Activated CD8-positive, alpha-beta memory T cell treated with anti-CD3 and anti-CD28 coated beads, Interleukin-2, amount 50 U/mL, for 48 hours (primary cell): ENCODE data around the gene MYH7B.

Experiments used
- DNase-seq: peaks from one replicate; pipeline ENCODE4 v3.0.0-alpha.2; 2020

Gene MYH7B

DNA sequence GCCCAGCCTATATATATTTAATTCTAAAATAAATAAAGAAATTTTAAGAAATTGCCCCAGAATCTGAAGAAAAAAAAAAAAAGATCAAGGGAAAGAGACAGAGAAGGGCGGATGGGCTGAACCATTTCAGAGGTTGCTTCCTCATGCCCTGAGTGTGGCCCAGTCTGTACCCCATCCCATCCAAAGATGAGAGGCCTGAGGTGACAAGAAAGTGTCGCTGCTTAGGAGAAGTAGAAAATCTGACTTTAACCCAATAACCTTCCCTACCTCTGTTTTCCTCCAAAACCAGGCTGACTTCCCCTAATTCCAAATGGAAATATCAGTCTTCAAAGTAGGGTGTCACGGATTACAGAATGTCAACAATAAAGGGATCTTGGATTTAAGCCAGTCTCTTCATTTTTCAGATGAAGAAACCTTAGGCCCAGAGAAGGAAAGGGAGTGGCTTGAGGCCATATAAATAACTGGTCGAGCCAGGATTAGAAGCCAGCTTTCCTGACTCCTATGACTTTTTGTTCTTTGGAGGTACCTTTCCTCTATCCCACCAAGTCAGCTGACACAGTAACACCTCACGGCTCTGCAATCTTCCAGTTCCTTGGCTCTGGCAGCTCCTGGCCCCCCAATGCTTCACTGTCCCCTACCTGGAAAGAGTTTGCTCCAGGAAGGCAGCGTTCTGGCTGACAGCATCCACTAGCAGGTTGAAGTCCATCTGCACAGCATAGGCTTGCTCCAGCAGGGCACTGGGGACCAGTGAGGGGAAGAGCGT lies 10.2 kb upstream of the MYH7B start:
- DNase-seq: no peak

DNA sequence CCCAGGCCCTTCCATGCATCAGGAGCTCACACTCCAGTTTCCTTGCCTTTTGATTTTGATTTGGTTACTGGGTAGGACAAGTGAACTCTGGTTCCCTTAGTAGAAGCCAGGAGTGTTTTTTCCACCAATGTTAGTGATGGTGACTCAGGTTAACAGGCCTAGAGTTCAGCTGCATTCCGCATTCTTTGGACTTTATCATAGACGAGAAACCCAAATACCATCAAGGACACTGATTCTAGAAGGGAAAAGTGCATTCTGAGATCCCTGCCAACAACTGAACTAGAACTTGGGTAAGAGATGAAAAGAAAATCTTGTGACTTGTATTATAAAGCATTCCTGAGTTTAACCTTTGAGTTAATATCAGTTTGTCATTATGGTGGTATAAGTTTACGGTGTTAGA lies 9.0 kb upstream of the MYH7B start:
- no peak for DNase-seq

DNA sequence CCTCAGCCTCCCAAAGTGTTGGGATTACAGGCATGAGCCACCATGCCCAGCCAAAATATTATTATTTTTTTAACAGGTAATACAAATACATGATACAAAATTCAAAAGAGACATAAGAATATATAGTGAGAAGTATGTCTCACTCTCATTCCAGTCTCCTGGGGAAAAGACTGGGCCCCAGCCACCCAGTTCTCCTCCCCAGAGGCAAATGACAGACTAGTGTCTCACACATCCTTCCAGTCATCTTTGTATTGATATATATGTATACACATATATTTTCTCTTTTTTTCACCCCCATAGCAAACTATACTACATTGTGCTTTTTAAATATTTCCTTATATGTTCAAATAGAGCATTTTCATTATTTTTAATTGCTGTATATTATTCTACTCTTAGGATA lies 8.3 kb upstream of the MYH7B start:
- no peak for DNase-seq

GRCh38 chr20:34948030-34948429 lies 7.6 kb upstream of the MYH7B start:
- DNase-seq: no peak

DNA sequence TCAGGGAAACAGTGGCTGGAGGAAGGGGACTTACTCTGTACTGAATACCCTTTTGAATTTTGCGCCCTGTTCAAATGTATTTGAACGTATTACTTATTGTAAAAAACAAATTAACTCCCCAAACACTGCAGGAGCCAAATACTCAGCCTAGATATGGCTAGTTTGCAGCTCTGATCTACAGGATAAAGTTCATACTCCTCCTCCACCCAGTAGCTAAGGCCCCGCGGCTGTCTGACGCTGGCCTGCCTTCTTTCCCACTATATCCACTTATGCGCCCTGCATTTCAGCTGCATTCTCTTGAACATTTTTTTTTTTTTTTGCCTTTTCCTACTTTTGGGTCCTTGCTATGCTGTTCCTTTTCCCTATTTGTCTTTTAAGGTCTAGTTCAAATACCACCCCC lies 6.5 kb upstream of the MYH7B start:
- DNase-seq: no peak

- no peak for DNase-seq
Measured at GRCh38 chr20:34951252-34951651, 4.4 kb upstream of the MYH7B start.

- DNase-seq: no peak
Measured at GRCh38 chr20:34951652-34952051, 4.0 kb upstream of the MYH7B start.

GRCh38 chr20:34952671-34953070 lies 3.0 kb upstream of the MYH7B start:
- no peak for DNase-seq

DNA sequence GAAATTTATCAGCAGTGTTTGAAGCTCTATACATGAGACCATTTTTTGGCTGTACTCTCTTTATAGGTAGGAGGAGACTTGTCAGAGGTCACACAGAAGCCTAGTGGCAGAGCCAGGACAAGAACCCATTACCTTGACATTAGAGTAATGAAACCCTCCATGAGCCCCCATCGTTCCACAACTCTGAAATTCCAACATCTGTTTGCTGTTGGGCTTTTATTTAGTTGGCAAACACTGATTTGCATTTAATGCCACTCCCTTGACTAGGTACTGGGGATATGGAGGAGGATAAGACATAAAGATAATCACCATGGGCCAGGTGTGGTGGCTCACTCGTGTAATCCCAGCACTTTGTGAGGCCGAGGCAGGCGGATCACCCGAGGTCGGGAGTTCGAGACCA lies 1.7 kb upstream of the MYH7B start:
- DNase-seq: no peak

DNA sequence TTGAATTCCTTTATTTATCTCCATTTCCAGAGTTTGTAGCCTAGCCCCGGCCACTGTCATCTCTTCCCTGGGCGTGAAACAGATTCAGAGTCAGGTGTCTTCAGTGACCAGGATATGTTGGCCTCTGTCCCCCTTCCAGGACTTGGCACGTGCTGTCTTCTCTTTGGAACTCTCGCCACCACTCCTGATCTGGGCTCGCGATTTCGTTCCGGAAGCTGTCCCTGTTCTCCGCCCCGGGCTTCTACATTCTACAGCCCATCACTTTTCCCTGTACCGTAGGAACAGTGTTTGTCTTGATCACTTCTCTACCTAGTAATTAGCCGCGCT lies 801 bp upstream of the MYH7B start:
- DNase-seq: no peak

DNA sequence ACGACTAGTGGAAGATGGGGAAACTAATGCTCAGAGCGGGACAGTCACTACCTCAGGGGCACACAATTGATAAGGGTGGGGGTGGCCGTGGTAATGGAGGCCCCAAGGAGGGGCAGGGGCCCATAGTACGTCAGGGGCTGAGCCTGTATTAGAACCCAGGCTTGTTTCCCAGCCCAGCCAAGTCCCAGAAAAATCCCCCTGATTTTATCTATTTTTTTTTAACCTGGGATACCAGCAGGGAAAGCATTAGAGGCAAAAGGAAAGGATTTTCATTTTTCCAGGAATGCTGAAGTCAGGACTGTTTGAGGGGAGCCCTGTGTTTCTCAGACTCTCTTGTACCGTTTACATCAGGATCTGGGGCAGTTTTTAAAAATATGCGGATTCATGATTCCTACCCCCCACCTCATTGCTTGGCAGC lies 382 bp downstream of the MYH7B start:
- no peak for DNase-seq

- no peak for DNase-seq
Measured at GRCh38 chr20:34956751-34957472, 1.2 kb downstream of the MYH7B start.

- no peak for DNase-seq
Measured at GRCh38 chr20:34964486-34964885, 8.8 kb downstream of the MYH7B start.

GRCh38 chr20:34965051-34965450 lies 9.4 kb downstream of the MYH7B start:
- no peak for DNase-seq

DNA sequence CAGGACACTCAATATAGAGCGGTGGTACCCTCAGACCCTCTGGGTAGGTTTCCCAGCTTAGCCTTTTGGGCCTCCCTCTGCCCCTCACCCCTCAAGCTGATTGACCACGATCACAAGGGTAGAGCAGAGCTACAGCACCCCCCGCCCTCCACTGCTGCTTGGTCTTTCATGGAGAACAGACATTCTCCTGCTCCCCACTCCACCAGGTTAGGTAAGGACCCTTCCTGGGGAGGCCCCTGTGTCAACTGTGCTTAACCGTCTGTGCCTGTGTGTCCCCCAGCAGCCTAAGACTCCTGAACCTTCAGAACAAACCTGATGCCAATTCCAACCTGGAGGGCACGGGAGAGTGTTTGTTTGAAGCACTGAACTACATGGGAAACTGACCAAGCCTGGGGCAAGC lies 11.8 kb downstream of the MYH7B start:
- no peak for DNase-seq

GRCh38 chr20:34968042-34968775 lies 12.5 kb downstream of the MYH7B start:
- DNase-seq: no peak

GRCh38 chr20:34970193-34970840 lies 14.6 kb downstream of the MYH7B start:
- no peak for DNase-seq

DNA sequence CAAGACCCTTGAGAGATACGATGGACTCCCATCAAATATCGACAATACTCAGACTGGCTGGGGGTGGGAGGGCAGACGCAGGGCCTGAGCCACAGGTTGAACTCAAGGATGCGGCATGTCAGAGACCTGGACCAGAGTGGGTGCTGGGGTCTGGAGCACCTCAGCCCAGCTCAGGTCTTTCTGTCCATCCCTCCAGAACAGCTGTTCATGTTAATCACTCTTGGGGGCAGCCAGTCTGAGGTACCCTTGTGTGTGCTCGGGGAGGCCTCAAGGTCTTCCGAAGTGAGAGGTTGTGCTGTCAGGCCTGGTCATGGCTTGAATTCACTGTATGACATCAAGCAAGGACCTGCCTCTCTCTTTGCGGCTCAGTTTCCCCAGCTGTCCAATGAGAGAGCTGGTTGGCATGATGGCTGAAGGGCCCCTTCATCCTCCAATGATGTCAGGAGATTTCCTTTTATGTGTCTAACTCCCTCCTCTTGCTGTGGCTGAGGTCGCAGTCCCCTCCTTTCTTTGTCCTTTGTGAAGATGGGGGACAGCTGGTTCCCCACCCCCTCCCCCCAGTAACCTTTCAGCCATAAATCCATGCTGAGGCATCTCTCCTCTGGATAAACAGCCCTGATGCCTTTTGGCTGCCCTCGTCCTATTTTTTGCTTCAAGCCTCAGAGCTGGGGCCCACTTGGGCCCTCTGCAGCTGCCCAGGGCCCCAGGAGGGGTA lies 15.3 kb downstream of the MYH7B start:
- no peak for DNase-seq

GRCh38 chr20:34971561-34972235 lies 16.0 kb downstream of the MYH7B start:
- no peak for DNase-seq

DNA sequence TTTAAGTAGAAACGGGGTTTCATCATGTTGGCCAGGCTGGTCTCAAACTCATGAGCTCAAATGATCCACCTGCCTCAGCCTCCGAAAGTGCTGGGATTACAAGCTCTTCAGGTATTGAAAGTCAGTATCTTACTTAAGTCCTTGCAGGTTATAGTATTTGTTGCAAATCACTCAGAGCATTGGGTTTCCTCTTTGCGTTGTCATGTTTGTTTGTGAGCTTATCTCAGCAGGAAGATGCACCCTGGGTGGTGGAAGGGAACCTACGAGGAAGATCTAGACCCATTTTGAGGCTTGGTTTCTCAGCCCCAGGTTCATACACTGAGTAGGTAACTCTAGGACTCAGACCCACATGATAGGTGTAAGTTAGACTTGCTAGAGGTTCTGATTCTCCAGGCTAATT lies 18.6 kb downstream of the MYH7B start:
- no peak for DNase-seq

GRCh38 chr20:34976286-34976685 lies 20.6 kb downstream of the MYH7B start:
- DNase-seq: no peak

DNA sequence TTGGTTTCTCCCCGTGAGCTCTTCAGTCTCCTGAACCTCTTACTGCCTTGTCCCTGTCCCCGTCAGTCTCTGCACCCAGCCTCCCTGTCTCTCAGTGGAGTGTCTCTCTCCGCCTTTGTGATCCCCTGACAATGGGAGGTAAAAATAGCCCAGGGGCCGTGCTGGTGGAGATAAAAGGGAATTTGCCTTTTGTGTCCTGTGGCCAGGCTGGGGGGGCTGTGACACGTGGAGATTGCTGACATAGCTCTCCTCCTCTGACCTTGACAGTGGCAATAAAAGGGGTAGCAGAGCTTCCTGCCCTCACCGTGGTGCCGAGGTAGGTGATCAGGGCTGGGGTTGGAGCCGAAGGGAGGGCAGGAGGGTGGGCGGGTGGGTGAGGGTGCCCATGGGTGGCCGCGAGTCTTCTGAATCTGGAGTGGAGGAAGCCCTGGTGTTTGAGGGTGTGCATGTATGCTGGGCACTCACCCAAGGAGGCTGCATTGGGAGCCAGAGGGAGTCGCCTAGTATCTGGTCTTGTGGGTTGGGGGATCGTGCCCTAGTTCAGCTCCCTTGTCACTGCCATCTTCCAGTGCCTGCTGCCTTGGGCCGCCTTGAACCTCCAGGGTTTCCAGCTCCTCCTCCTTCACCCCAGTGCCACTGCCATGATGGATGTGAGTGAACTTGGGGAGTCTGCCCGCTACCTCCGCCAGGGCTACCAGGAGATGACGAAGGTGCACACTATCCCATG lies 21.9 kb downstream of the MYH7B start:
- DNase-seq: no peak
